Ovary (tissue), 3 donors: ENCODE results near the gene SIL1.

Source experiments
- CTCF ChIP-seq, 3 donors: fragments of 450-650 bp in 2 of 3; fragments of 200-600 bp in 1 of 3; IDR thresholded peaks; one replicate each; pipeline versions ENCODE4 v1.5.1 to v1.8.0; 2016 to 2022; ENCODE audit warnings: antibody characterized with exemption in 3 of 3, mild to moderate bottlenecking in 1 of 3
- EP300 ChIP-seq: sonication (generic); formaldehyde crosslinking; IDR thresholded peaks from one replicate; pipeline ENCODE4 v1.6.1; 2017; ENCODE audit warnings: antibody characterized with exemption
- POLR2A ChIP-seq: fragments of 450-650 bp; IDR thresholded peaks from one replicate; pipeline ENCODE4 v1.6.1; 2017; ENCODE audit warnings: antibody characterized with exemption, mild to moderate bottlenecking, moderate library complexity
- donor health status: DM: no; HTN: no; CAD: no.

- TF ChIP-seq CTCF (IDR thresholded peaks at IDR 0.05), result no peak
- TF ChIP-seq POLR2A, result no peak
- TF ChIP-seq EP300, result no peak
These were observed 256.1 kb downstream of the SIL1 start for GRCh38 chr5:138942066-138942465.
